GM21737 (cell line): ENCODE results near the gene WFDC2.

Experiments used
- ATAC-seq: cut with Tn5 transposase; IDR thresholded peaks from one replicate; pipeline ENCODE4 v1.9.1; 2021; ENCODE audit warnings: mild to moderate bottlenecking, moderate library complexity; ENCODE audit not compliant: unreplicated experiment

Gene WFDC2

GRCh38 chr20:45469336-45470261 lies at the start of gene WFDC2:
TSS of gene WFDC2 (plus strand) at chr20:45469753. CDS start at chr20:45469782, 29 bp downstream.
- no peak for ATAC-seq

- ATAC-seq = no peak
Measured at GRCh38 chr20:45420125-45420524, 49.4 kb upstream of the WFDC2 start.

- no peak for ATAC-seq
Measured at GRCh38 chr20:45423700-45424099, 45.9 kb upstream of the WFDC2 start.

- no peak for ATAC-seq
Measured at GRCh38 chr20:45425561-45425960, 44.0 kb upstream of the WFDC2 start.

- ATAC-seq = no peak
Measured at GRCh38 chr20:45426320-45427016, 43.1 kb upstream of the WFDC2 start.

GRCh38 chr20:45427236-45428149 lies 42.1 kb upstream of the WFDC2 start:
- ATAC-seq = no peak

GRCh38 chr20:45429618-45430017 lies 39.9 kb upstream of the WFDC2 start:
- no peak for ATAC-seq

GRCh38 chr20:45432294-45432693 lies 37.3 kb upstream of the WFDC2 start:
- no peak for ATAC-seq

GRCh38 chr20:45433316-45433715 lies 36.2 kb upstream of the WFDC2 start:
- ATAC-seq = no peak

GRCh38 chr20:45433976-45434375 lies 35.6 kb upstream of the WFDC2 start:
- ATAC-seq = no peak

GRCh38 chr20:45436732-45437485 lies 32.6 kb upstream of the WFDC2 start:
- peak; percentile 84 for ATAC-seq

GRCh38 chr20:45440424-45440823 lies 29.1 kb upstream of the WFDC2 start:
- ATAC-seq = no peak

GRCh38 chr20:45440891-45441685 lies 28.5 kb upstream of the WFDC2 start:
- no peak for ATAC-seq

GRCh38 chr20:45441746-45442145 lies 27.8 kb upstream of the WFDC2 start:
- no peak for ATAC-seq

GRCh38 chr20:45444050-45444449 lies 25.5 kb upstream of the WFDC2 start:
- no peak for ATAC-seq

- ATAC-seq = no peak
Measured at GRCh38 chr20:45445805-45446562, 23.6 kb upstream of the WFDC2 start.

GRCh38 chr20:45448270-45448669 lies 21.3 kb upstream of the WFDC2 start:
- no peak for ATAC-seq

- ATAC-seq = no peak
Measured at GRCh38 chr20:45449528-45449927, 20.0 kb upstream of the WFDC2 start.
